ENCODE results near the gene NECAB2.

NECAB2 gene

DNA sequence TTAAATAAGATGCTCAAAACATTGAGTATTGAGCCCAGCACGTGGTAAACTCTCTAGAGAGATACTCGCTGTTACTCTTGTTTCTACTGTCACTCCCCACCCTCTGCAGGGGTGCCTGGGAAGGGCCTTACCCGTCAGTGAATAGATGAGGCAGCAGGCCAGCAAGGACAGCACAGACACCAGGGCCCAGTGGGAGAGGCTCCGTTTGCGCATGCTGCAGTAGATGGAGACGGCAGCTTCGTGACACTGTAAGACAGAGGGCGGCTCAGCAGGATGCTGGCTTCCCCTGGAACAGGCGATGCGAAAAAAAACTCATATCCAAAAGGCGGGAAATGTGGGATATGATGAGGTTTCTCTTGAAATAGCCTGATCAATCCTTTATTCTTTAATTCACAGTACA, 54.6 kb downstream of the NECAB2 start:
- no peaks in the 10 kb centered on the region for H3K79me2 ChIP-seq (ENCODE audit: control insufficient read depth, insufficient read depth, low read length, poor library complexity)
- no peak overlapping the region for H3K18ac ChIP-seq (ENCODE audit: low read length)
- H3K14ac ChIP-seq (ENCODE audit: low read length) = no peak overlapping the region
- no peak overlapping the region for H3K27ac ChIP-seq (ENCODE audit: low read depth, low read length)
- no peak overlapping the region for H3K4me3 ChIP-seq (ENCODE audit: low read depth, low read length)
- peaks cover 18% of the 10 kb centered on the region for H3K9me3 ChIP-seq (ENCODE audit: insufficient read depth, low read depth, low read length)
- peaks cover 0 to 3% of the 10 kb centered on the region in 2 experiments for H3K4me1 ChIP-seq (ENCODE audit: control insufficient read depth in 1 of 2, insufficient read depth in 2 of 2, low read length in 2 of 2)
- H3K23ac ChIP-seq (ENCODE audit: low read length) = no peak overlapping the region
- H4K91ac ChIP-seq (ENCODE audit: low read depth, low read length) = no peak overlapping the region
- H3K4ac ChIP-seq (ENCODE audit: low read depth, low read length) = no peak overlapping the region
- no peak overlapping the region for H2BK12ac ChIP-seq (ENCODE audit: low read length)
- no peaks in the 10 kb centered on the region for H3K79me1 ChIP-seq (ENCODE audit: low read length)
- WGBS (ENCODE audit: extremely low coverage, insufficient coverage, insufficient read length) = no CpG with 5 or more reads among the region's 11 CpGs
- H3K27me3 ChIP-seq (ENCODE audit: insufficient read depth, low read length) = no peaks in the 10 kb centered on the region
- H3K36me3 ChIP-seq (ENCODE audit: control insufficient read depth in 1 of 2, insufficient read depth in 2 of 2, low read length in 2 of 2) = no peaks in the 10 kb centered on the region
- H2BK120ac ChIP-seq (ENCODE audit: insufficient read depth, low read length, poor library complexity) = no peak overlapping the region
- H3K9ac ChIP-seq (ENCODE audit: low read length) = no peak overlapping the region
- H3K4me2 ChIP-seq (ENCODE audit: low read length) = no peak overlapping the region
- H4K12ac ChIP-seq (ENCODE audit: low read depth, low read length) = no peak overlapping the region
- no peak for DNase-seq
- H4K8ac ChIP-seq (ENCODE audit: low read depth, low read length) = no peak overlapping the region
- no peak overlapping the region for H2AFZ ChIP-seq (ENCODE audit: insufficient read depth, low read length, poor library complexity)
- no peak overlapping the region for H2BK5ac ChIP-seq (ENCODE audit: low read depth, low read length, poor library complexity)
- no peak overlapping the region for H2AK5ac ChIP-seq (ENCODE audit: low read length)

DNA sequence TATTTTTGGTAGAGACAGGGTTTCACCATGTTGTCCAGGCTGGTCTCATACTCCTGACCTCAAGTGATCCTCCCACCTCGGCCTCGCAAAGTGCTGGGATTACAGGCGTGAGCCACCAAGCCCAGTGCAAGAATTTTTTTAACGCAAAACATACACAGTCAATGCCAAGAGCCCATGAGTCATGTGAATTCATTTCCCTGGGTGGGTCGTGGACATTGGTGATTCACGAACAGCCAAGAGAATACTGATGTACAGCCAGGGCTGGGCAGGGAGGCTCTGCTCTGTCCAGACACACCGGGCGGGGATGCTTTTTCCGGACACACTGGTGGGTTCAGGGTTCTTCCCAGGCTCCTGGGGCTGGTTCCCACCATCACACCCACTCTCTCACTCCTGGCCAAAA, 56.8 kb downstream of the NECAB2 start:
- no peak overlapping the region for H2AK5ac ChIP-seq (ENCODE audit: low read length)
- no peak overlapping the region for H4K8ac ChIP-seq (ENCODE audit: low read depth, low read length)
- H3K14ac ChIP-seq (ENCODE audit: low read length) = no peak overlapping the region
- H2BK120ac ChIP-seq (ENCODE audit: insufficient read depth, low read length, poor library complexity) = no peak overlapping the region
- H2BK5ac ChIP-seq (ENCODE audit: low read depth, low read length, poor library complexity) = no peak overlapping the region
- H3K27me3 ChIP-seq (ENCODE audit: insufficient read depth, low read length) = no peaks in the 10 kb centered on the region
- no peak overlapping the region for H3K4me2 ChIP-seq (ENCODE audit: low read length)
- no peak overlapping the region for H3K27ac ChIP-seq (ENCODE audit: low read depth, low read length)
- H2AFZ ChIP-seq (ENCODE audit: insufficient read depth, low read length, poor library complexity) = no peak overlapping the region
- no peak overlapping the region for H3K9ac ChIP-seq (ENCODE audit: low read length)
- no peak overlapping the region for H3K4ac ChIP-seq (ENCODE audit: low read depth, low read length)
- peaks cover 15% of the 10 kb centered on the region for H3K9me3 ChIP-seq (ENCODE audit: insufficient read depth, low read depth, low read length)
- H2BK12ac ChIP-seq (ENCODE audit: low read length) = no peak overlapping the region
- H3K18ac ChIP-seq (ENCODE audit: low read length) = no peak overlapping the region
- no peak overlapping the region for H4K91ac ChIP-seq (ENCODE audit: low read depth, low read length)
- no peak for DNase-seq
- H3K23ac ChIP-seq (ENCODE audit: low read length) = no peak overlapping the region
- H4K12ac ChIP-seq (ENCODE audit: low read depth, low read length) = no peak overlapping the region
- H3K79me1 ChIP-seq (ENCODE audit: low read length) = no peaks in the 10 kb centered on the region
- WGBS (ENCODE audit: extremely low coverage, insufficient coverage, insufficient read length) = no CpG with 5 or more reads among the region's 9 CpGs
- H3K4me3 ChIP-seq (ENCODE audit: low read depth, low read length) = no peak overlapping the region
- no peaks in the 10 kb centered on the region for H3K36me3 ChIP-seq (ENCODE audit: control insufficient read depth in 1 of 2, insufficient read depth in 2 of 2, low read length in 2 of 2)
- peaks cover 0 to 3% of the 10 kb centered on the region in 2 experiments for H3K4me1 ChIP-seq (ENCODE audit: control insufficient read depth in 1 of 2, insufficient read depth in 2 of 2, low read length in 2 of 2)
- H3K79me2 ChIP-seq (ENCODE audit: control insufficient read depth, insufficient read depth, low read length, poor library complexity) = no peaks in the 10 kb centered on the region

- no CpG with 5 or more reads among the region's 10 CpGs for WGBS (ENCODE audit: extremely low coverage, insufficient coverage, insufficient read length)
- DNase-seq = no peak
These were observed 58.6 kb downstream of the NECAB2 start for GRCh38 chr16:84026606-84027005.

DNA sequence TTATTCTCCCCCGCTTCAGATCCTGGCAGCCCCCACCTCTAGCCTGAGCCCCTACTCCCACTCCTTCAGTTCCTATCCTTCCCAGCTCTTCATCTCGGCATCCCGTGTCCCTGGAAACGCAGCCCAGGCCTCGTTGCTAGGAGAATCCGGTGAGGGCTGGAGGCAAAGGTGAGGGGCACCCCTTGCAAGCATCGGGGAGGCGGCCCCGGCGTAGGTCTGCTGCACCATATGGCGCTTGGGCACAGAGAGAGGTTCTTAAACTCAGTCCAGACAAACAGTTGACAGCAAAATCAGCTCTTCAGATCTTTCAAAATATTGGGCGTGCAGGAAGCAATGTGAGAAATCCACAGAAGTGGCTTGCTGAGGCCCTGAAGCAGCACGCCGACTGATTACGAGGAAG, 59.6 kb downstream of the NECAB2 start:
- Histone ChIP-seq H3K79me1 (ENCODE audit: low read length) (no peaks in the 10 kb centered on the region), H2BK120ac (ENCODE audit: insufficient read depth, low read length, poor library complexity) (no peak overlapping the region), H2AK5ac (ENCODE audit: low read length) (no peak overlapping the region), H3K9ac (ENCODE audit: low read length) (no peak overlapping the region), H3K4me3 (ENCODE audit: low read depth, low read length) (no peak overlapping the region), H4K91ac (ENCODE audit: low read depth, low read length) (no peak overlapping the region), H3K36me3 (ENCODE audit: control insufficient read depth in 1 of 2, insufficient read depth in 2 of 2, low read length in 2 of 2) (no peaks in the 10 kb centered on the region), H3K23ac (ENCODE audit: low read length) (no peak overlapping the region), H3K9me3 (ENCODE audit: insufficient read depth, low read depth, low read length) (peaks cover 3% of the 10 kb centered on the region), H3K4ac (ENCODE audit: low read depth, low read length) (no peak overlapping the region), H2BK5ac (ENCODE audit: low read depth, low read length, poor library complexity) (no peak overlapping the region), H3K79me2 (ENCODE audit: control insufficient read depth, insufficient read depth, low read length, poor library complexity) (no peaks in the 10 kb centered on the region), H3K4me2 (ENCODE audit: low read length) (no peak overlapping the region), H3K4me1 (ENCODE audit: control insufficient read depth in 1 of 2, insufficient read depth in 2 of 2, low read length in 2 of 2) (peaks cover 0 to 3% of the 10 kb centered on the region in 2 experiments), H4K12ac (ENCODE audit: low read depth, low read length) (no peak overlapping the region), H3K27me3 (ENCODE audit: insufficient read depth, low read length) (no peaks in the 10 kb centered on the region), H3K14ac (ENCODE audit: low read length) (no peak overlapping the region), H3K27ac (ENCODE audit: low read depth, low read length) (no peak overlapping the region), H2AFZ (ENCODE audit: insufficient read depth, low read length, poor library complexity) (no peak overlapping the region), H2BK12ac (ENCODE audit: low read length) (no peak overlapping the region), H4K8ac (ENCODE audit: low read depth, low read length) (no peak overlapping the region), H3K18ac (ENCODE audit: low read length) (no peak overlapping the region)
- WGBS (ENCODE audit: extremely low coverage, insufficient coverage, insufficient read length) = no CpG with 5 or more reads among the region's 15 CpGs
- no peak for DNase-seq

More at GRCh38 chr16:84026606-84027005, 58.6 kb downstream of the NECAB2 start:
- no peak overlapping the region for H4K8ac ChIP-seq (ENCODE audit: low read depth, low read length)
- no peak overlapping the region for H2BK12ac ChIP-seq (ENCODE audit: low read length)
- H3K27me3 ChIP-seq (ENCODE audit: insufficient read depth, low read length) = no peaks in the 10 kb centered on the region
- no peak overlapping the region for H2BK5ac ChIP-seq (ENCODE audit: low read depth, low read length, poor library complexity)
- no peak overlapping the region for H3K18ac ChIP-seq (ENCODE audit: low read length)
- H3K79me2 ChIP-seq (ENCODE audit: control insufficient read depth, insufficient read depth, low read length, poor library complexity) = no peaks in the 10 kb centered on the region
- H2AFZ ChIP-seq (ENCODE audit: insufficient read depth, low read length, poor library complexity) = no peak overlapping the region
- peaks cover 7% of the 10 kb centered on the region for H3K9me3 ChIP-seq (ENCODE audit: insufficient read depth, low read depth, low read length)
- no peak overlapping the region for H4K91ac ChIP-seq (ENCODE audit: low read depth, low read length)
- peaks cover 0 to 3% of the 10 kb centered on the region in 2 experiments for H3K4me1 ChIP-seq (ENCODE audit: control insufficient read depth in 1 of 2, insufficient read depth in 2 of 2, low read length in 2 of 2)
- no peak overlapping the region for H3K9ac ChIP-seq (ENCODE audit: low read length)
- H3K4ac ChIP-seq (ENCODE audit: low read depth, low read length) = no peak overlapping the region
- no peaks in the 10 kb centered on the region for H3K36me3 ChIP-seq (ENCODE audit: control insufficient read depth in 1 of 2, insufficient read depth in 2 of 2, low read length in 2 of 2)
- no peak overlapping the region for H3K27ac ChIP-seq (ENCODE audit: low read depth, low read length)
- no peak overlapping the region for H3K4me3 ChIP-seq (ENCODE audit: low read depth, low read length)
- H2BK120ac ChIP-seq (ENCODE audit: insufficient read depth, low read length, poor library complexity) = no peak overlapping the region
- no peaks in the 10 kb centered on the region for H3K79me1 ChIP-seq (ENCODE audit: low read length)
- no peak overlapping the region for H2AK5ac ChIP-seq (ENCODE audit: low read length)
- no peak overlapping the region for H3K4me2 ChIP-seq (ENCODE audit: low read length)
- no peak overlapping the region for H4K12ac ChIP-seq (ENCODE audit: low read depth, low read length)
- no peak overlapping the region for H3K14ac ChIP-seq (ENCODE audit: low read length)
- H3K23ac ChIP-seq (ENCODE audit: low read length) = no peak overlapping the region

All from trophoblast cell (in vitro differentiated cells and primary cell).